SJSA1 (cell line): ENCODE measurements around the gene PYGO2. TPM values are rescaled to one million over a fixed set of nuclear protein-coding genes. Genes with fewer than 3 reads are reported as not detected.
"Not testable (repeated sequence)": the region's sequence is repeated elsewhere in the genome, so short reads cannot be mapped to it uniquely, and the experiment has no call there.

ENCODE experiments used
- DNase-seq, 2 experiments: peaks; one replicate each; pipeline ENCODE4 v3.0.0-alpha.2; 2015 to 2020; ENCODE audit warnings: low spot score in 2 of 2, low read depth in 1 of 2
- H3K27ac ChIP-seq: fragments of 250-450 bp; sonication (Bioruptor Pico); 2 replicates; pipeline ENCODE4 v1.5.1; 2020; ENCODE audit warnings: mild to moderate bottlenecking, moderate library complexity
- H3K27me3 ChIP-seq: fragments of 250-450 bp; sonication (Bioruptor Pico); replicated peaks from 2 replicates; pipeline ENCODE4 v1.5.1; 2020; ENCODE audit warnings: mild to moderate bottlenecking, moderate library complexity
- H3K36me3 ChIP-seq: fragments of 250-450 bp; sonication (Bioruptor Pico); 2 replicates; pipeline ENCODE4 v1.5.1; 2020; ENCODE audit warnings: mild to moderate bottlenecking
- H3K4me1 ChIP-seq: fragments of 250-450 bp; sonication (Bioruptor Pico); replicated peaks from 2 replicates; pipeline ENCODE4 v1.6.1; 2021; ENCODE audit warnings: mild to moderate bottlenecking
- H3K4me3 ChIP-seq: fragments of 250-450 bp; sonication (Bioruptor Pico); 2 replicates; pipeline ENCODE4 v1.5.1; 2020; ENCODE audit warnings: mild to moderate bottlenecking
- H3K9me3 ChIP-seq: fragments of 250-450 bp; sonication (Bioruptor Pico); replicated peaks from 2 replicates; pipeline ENCODE4 v1.5.1; 2020; ENCODE audit warnings: mild to moderate bottlenecking
- total RNA-seq: library from RNA; depleted of rRNA; stranded (reverse); fragments of >200 nt; shearing (Covaris generic); gene quantifications from 2 replicates; pipeline ENCODE4 v1.2.3, GENCODE V29; 2014; rRNA removed

PYGO2 gene
- total RNA-seq, 1 experiment from 2014 or later, result 20.0 TPM

DNA sequence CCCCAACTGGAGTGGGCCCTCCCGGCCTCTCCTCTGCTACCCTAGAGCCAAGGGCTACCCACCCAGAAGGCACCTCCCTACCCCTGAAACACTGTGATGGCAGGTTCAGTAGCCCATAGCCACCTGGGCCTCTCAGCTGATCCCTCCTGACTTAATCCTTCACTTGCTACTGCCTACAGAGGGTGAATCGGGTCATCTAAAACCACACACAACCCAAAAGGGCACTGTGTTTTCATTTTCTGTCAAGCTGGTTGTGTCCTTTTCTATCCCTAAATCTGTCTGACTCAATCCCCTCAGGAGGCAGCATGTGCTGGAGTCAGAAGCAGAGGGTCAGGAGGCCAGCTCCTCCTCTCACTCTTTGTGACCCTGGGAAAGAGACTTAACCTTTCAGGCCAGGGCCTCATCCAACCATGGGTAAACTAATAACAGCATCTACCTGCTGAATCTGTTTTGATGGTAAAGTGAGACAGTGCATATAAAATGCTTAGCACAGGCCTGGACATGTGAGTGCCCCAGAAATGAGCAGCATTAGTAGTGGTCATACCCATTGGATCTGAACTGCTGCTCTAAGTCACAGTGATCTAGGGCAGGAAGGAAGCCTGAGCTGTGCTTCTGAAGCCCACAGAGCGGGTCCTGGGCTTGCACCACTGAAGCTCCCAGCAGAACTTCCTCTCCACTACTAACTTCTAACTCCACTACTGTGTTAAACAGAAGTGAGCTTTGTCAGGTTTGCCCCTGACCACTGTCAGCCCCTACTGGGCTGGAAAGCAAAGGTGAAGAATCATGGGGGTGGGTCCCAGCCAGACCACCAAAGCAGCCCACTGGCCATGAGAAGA is 36.0 kb downstream of the PYGO2 start:
- Histone ChIP-seq H3K27ac (no peak overlapping the region), H3K9me3 (no peaks in the 10 kb centered on the region), H3K27me3 (no peaks in the 10 kb centered on the region)

GRCh38 chr1:154923695-154924094 is 37.9 kb downstream of the PYGO2 start:
- Histone ChIP-seq H3K36me3 (peaks cover 3% of the 10 kb centered on the region; the same call in 1 of the 2 replicates), H3K9me3 (no peaks in the 10 kb centered on the region), H3K27me3 (no peaks in the 10 kb centered on the region), H3K4me3 (no peak overlapping the region), H3K27ac (no peak overlapping the region), H3K4me1 (no peaks in the 10 kb centered on the region)
- DNase-seq, result no peak

More for the DNA sequence above, 36.0 kb downstream of the PYGO2 start:
- no peak overlapping the region for H3K4me3 ChIP-seq
- H3K36me3 ChIP-seq, result peaks cover 3% of the 10 kb centered on the region; the same call in 1 of the 2 replicates
- no peaks in the 10 kb centered on the region for H3K4me1 ChIP-seq
- DNase-seq, result no peak

DNA sequence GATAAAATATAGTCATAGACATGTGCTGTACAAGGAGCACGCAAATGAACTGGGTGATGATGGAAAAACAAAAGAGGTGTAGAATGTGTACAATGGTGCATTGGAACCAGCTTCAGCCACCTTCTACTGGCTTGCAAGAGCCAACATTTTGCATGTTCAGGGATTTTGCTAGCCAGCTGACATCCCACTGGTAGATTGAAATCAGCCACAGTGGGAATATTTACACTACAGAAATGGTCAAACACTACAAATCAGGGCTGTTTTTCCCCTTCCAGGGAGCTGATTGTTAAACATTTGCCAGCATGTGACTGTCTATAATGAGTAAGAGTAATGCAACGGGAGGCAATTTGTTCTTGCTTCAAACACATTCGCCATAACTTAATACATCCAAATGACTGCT is 48.3 kb downstream of the PYGO2 start:
- Histone ChIP-seq H3K9me3 (no peaks in the 10 kb centered on the region), H3K27ac (no peak overlapping the region), H3K27me3 (no peaks in the 10 kb centered on the region), H3K36me3 (no peaks in the 10 kb centered on the region), H3K4me1 (no peaks in the 10 kb centered on the region), H3K4me3 (no peak overlapping the region)
- DNase-seq, result no peak

DNA sequence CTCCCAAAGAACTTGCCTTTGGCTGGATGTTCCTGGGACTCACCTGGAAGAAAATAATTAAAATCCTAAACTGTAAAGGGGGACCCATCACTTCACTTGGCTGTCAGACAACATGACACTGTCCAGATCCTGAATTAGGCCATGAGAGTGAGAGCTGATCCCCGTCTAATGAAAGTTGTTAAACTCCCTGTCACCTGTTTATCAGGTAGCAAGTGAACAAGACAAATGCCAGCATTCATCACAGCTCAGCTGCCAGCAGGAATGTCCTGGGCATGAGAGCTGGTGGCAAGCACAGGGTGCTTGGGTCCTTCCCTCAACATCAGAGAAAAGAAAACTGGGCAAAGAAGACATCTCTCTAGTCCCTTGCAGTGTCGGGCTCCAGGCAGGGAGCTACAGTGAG is 48.8 kb downstream of the PYGO2 start:
- DNase-seq, result no peak
- Histone ChIP-seq H3K27me3 (no peaks in the 10 kb centered on the region), H3K4me1 (no peaks in the 10 kb centered on the region), H3K9me3 (no peaks in the 10 kb centered on the region), H3K36me3 (no peaks in the 10 kb centered on the region), H3K27ac (no peak overlapping the region), H3K4me3 (no peak overlapping the region)

DNA sequence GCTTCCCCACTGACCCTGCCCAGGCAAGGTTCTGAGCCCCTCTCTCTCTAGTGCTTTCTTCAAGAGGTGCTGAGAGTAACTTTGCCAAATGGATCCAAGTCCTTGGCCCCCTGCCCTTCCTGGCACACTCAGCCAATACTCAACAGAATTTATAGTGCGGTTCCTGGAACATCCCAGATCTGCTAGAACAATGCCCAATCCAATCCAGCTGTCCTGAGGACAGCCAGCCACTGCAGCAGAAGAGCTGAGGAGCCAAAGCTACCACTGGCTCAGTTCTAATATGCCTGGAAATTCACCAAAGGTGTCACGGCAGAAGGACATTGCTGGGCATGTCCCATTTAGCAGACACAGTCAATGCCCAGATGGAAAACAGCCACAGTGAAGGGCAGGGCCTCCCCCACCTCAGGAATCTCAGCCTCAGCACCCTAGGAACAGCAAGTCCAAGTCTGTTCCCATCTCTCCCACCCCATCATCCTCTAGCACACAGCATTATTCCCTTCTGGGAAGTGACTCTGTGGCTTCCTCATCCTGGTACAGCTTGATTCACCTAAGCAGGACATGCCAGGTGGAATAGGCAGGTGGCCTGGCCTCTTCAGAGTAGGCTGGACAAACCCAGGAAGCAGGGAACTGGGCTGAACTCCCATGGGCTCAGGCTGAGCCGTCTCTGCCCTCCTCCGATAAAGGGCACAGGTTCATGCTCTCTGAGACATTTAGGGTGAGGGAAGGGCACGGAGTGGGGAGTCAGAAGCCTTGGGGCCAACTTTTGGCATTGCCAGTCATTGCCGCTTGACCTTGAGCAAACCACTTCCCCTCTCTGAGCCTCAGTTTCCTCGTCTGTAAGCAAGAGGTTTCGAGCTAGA is 49.7 kb downstream of the PYGO2 start:
- H3K27me3 ChIP-seq, result no peaks in the 10 kb centered on the region
- H3K4me3 ChIP-seq, result no peak overlapping the region
- no peaks in the 10 kb centered on the region for H3K36me3 ChIP-seq
- no peak for DNase-seq
- no peaks in the 10 kb centered on the region for H3K4me1 ChIP-seq
- H3K27ac ChIP-seq, result no peak overlapping the region
- H3K9me3 ChIP-seq, result no peaks in the 10 kb centered on the region

GRCh38 chr1:154910851-154911250 is 50.7 kb downstream of the PYGO2 start:
- Histone ChIP-seq H3K36me3 (no peaks in the 10 kb centered on the region), H3K4me1 (no peaks in the 10 kb centered on the region)
- no peak for DNase-seq

GRCh38 chr1:154908937-154909336 is 52.6 kb downstream of the PYGO2 start:
- Histone ChIP-seq H3K9me3 (no peaks in the 10 kb centered on the region), H3K4me3 (no peak overlapping the region), H3K4me1 (no peaks in the 10 kb centered on the region), H3K36me3 (no peaks in the 10 kb centered on the region), H3K27ac (no peak overlapping the region), H3K27me3 (no peaks in the 10 kb centered on the region)
- DNase-seq, result no peak

More at GRCh38 chr1:154910851-154911250, 50.7 kb downstream of the PYGO2 start:
- H3K4me3 ChIP-seq, result no peak overlapping the region
- no peaks in the 10 kb centered on the region for H3K9me3 ChIP-seq
- H3K27ac ChIP-seq, result no peak overlapping the region
- H3K27me3 ChIP-seq, result no peaks in the 10 kb centered on the region

DNA sequence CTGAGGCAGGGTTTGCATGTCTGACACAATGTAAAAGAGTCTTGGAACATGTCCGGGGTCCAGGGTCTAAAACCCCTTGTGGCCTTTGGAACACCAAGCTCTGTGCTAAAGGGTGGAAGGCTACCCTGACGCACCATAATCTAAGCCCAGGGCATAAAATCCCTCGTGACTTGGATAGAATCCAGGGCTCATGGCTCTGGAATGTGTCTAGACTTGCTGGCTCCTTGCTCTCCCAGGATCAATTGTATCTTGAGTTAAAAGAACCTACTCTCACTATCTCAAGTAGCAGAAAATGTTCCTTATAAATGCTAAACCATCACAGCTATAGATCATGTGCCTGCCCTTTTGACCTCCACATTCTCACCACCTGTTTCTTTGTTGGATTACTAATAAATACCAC is 53.5 kb downstream of the PYGO2 start:
- not testable (repeated sequence) for H3K4me1 ChIP-seq, H3K36me3 ChIP-seq, H3K27ac ChIP-seq, H3K27me3 ChIP-seq, H3K9me3 ChIP-seq, DNase-seq, H3K4me3 ChIP-seq

Other genes starting within 250 kb of the PYGO2 start
- gene KCNN3, start 91.5 kb downstream of the PYGO2 start, total RNA-seq, result not detected in 2 replicates
- 0.41 and 4.7 TPM in 2 replicates for gene PMVK, start 25.1 kb downstream of the PYGO2 start, total RNA-seq
- 25.2 and 30.2 TPM in 2 replicates for gene PBXIP1, start 5.7 kb downstream of the PYGO2 start, total RNA-seq
- 101 and 155 TPM in 2 replicates for gene SHC1, start 9.0 kb upstream of the PYGO2 start, total RNA-seq
- 290 and 338 TPM in 2 replicates for gene CKS1B, start 12.9 kb upstream of the PYGO2 start, total RNA-seq
- 15.4 and 23.7 TPM in 2 replicates for gene FLAD1, start 21.6 kb upstream of the PYGO2 start, total RNA-seq
- gene LENEP, start 31.8 kb upstream of the PYGO2 start, total RNA-seq, result not detected in 2 replicates
- gene ZBTB7B, start 41.0 kb upstream of the PYGO2 start, total RNA-seq, result 15.3 and 24.5 TPM in 2 replicates
- gene DCST2, start 72.0 kb upstream of the PYGO2 start, total RNA-seq, result not detected in 2 replicates
- not detected in 2 replicates for gene DCST1, start 72.0 kb upstream of the PYGO2 start, total RNA-seq
- 27.0 and 32.0 TPM in 2 replicates for gene ADAM15, start 89.5 kb upstream of the PYGO2 start, total RNA-seq
- gene EFNA4, start 102.0 kb upstream of the PYGO2 start, total RNA-seq, result 4.7 and 4.8 TPM in 2 replicates
- 0.21 and 0.85 TPM in 2 replicates for gene EFNA3, start 117.1 kb upstream of the PYGO2 start, total RNA-seq
- 0.89 and 0.91 TPM in 2 replicates for gene EFNA1, start 166.1 kb upstream of the PYGO2 start, total RNA-seq
- gene SLC50A1, start 174.1 kb upstream of the PYGO2 start, total RNA-seq, result 9.9 and 23.4 TPM in 2 replicates
- gene DPM3, start 178.7 kb upstream of the PYGO2 start, total RNA-seq, result 40.7 and 76.6 TPM in 2 replicates
- gene KRTCAP2, start 211.5 kb upstream of the PYGO2 start, total RNA-seq, result 61.7 and 94.8 TPM in 2 replicates
- 0.21 and 1.1 TPM in 2 replicates for gene TRIM46, start 212.1 kb upstream of the PYGO2 start, total RNA-seq
- 3.2 and 5.4 TPM in 2 replicates for gene THBS3, start 246.1 kb upstream of the PYGO2 start, total RNA-seq
- gene MTX1, start 246.9 kb upstream of the PYGO2 start, total RNA-seq, result 69.7 and 86.0 TPM in 2 replicates